GM18507 (cell line): Measurements from ENCODE around the gene HOXD3.

Source experiments
- DNase-seq: peaks from one replicate; pipeline ENCODE4 v3.0.0; 2011; ENCODE audit warnings: low read depth; ENCODE audit not compliant: insufficient read length; ENCODE audit errors: extremely low spot score
- FAIRE-seq: peaks from 2 replicates; lab custom pipeline; 2011; peaks lifted over from hg19 to GRCh38; lab: Jason Lieb, UNC

The HOXD3 gene

GRCh38 chr2:176130957-176131847, 25.9 kb upstream of the HOXD3 start:
- DNase-seq, result no peak
- no peak for FAIRE-seq

GRCh38 chr2:176131848-176132158, 25.3 kb upstream of the HOXD3 start:
- DNase-seq (no peak), FAIRE-seq (no peak)

DNA sequence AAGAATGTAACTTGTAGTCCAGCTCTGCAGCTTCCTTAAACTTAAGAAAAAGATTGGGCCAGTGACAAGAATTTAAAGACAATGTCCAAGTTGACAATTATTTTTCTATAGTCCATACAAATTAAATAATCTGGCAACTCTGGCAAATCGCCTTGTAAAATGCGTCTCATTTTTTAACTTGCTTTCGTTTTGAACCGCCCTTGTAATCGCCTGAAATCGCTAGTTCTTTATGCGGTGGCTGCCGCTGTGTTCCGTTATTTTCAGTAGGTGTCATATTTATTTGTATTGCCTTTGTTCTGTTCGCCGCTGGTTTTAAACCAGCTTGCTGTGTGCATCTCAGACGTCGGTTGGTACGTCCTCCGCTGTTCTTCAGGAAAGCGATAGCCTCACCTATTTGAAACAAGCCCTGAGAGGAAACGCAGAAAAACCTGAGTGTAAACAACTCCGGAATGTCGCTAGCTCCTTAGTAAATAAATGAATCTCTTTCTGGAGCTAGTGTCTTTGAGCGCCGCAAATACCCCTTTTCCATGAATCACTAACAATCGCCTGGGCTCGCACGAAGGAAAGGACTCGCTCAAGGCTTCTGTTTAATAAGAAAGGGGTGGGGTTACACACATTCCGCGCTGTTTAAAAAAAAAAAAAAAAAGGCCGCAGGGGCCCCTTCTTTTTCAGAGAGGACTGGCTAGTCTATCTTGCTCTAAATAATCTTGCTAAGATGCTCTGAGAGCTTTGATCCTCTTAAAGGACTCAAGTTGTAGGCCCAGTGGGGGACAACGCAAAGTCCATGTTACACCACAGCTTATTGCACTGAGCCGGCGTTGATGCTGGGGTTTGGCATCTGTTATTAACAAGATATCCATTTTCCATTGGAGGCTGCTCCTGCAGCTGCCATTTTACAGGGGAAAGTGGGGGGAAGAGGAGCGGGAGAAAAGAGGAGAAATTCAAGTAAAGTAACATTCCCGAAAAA, 24.6 kb upstream of the HOXD3 start:
- FAIRE-seq (peak; percentile 36), DNase-seq (no peak)

DNA sequence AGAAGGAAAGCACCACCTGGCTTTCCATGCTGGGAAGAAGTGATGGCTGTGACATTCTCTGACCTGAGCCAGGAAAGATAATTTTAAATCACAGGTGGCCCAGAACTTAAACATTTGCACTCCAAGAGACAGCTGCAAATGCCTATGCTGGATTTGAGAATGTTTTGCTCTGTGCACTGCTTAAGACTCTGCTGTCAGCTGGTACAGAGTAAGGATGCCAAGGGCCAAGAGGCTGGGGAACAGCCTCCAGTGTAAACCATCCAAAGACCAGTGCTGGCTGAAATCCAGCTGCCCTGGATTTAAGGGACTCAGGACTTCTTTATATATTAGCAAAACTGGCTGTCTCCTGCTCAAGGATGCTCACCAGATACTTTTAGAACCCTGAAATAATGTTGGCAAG, 23.7 kb upstream of the HOXD3 start:
- DNase-seq (no peak), FAIRE-seq (no peak)

GRCh38 chr2:176134035-176134434, 23.1 kb upstream of the HOXD3 start:
- FAIRE-seq (no peak), DNase-seq (no peak)

DNA sequence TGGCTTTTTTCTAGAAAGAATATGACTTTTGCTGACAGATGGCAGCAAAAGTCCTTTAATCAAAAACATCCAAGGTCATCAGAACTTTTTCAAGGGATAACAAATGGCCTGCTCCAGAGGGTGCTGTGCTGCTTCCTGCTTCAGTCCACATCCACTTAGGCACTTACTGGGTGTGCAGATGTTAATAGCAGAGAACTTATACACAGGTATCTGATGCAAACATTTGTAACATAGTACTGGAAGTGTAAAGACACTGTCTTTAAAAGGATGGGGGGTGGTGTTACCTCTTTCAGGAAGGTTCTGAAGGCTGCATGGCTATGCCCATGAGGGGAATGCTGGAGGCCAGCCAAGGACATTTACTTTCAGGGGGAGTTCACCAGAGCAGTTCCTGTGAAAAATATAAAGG, 22.1 kb upstream of the HOXD3 start:
- DNase-seq (no peak), FAIRE-seq (no peak)

- DNase-seq, result no peak
- FAIRE-seq, result no peak
These were observed 20.5 kb upstream of the HOXD3 start for GRCh38 chr2:176136374-176137251.

DNA sequence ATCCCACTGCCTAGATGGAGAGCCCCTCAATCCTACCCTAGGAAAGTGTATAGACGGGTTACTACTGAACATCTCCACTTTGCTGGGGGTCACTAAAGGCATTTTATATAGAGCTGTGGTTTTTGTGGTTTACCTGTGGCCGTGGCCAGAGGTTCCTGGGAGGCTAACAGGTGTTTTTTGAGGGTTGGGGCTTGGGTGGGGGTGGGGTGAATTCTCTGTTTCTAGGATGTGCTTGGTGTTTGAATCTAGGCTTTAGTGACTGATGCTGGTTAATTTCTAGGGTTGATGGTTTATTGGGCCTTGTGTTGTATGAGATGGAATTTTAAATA, 19.9 kb upstream of the HOXD3 start:
- FAIRE-seq (no peak), DNase-seq (no peak)

DNA sequence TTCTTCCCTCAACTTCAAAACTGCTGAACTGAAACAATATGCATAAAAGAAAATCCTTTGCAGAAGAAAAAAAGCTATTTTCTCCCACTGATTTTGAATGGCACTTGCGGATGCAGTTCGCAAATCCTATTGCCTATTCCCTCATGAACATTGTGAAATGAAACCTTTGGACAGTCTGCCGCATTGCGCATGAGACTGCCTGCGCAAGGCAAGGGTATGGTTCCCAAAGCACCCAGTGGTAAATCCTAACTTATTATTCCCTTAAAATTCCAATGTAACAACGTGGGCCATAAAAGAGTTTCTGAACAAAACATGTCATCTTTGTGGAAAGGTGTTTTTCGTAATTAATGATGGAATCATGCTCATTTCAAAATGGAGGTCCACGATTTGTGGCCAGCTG, 19.2 kb upstream of the HOXD3 start:
- FAIRE-seq (no peak), DNase-seq (no peak)

GRCh38 chr2:176138526-176138922, 18.6 kb upstream of the HOXD3 start:
- no peak for DNase-seq

DNA sequence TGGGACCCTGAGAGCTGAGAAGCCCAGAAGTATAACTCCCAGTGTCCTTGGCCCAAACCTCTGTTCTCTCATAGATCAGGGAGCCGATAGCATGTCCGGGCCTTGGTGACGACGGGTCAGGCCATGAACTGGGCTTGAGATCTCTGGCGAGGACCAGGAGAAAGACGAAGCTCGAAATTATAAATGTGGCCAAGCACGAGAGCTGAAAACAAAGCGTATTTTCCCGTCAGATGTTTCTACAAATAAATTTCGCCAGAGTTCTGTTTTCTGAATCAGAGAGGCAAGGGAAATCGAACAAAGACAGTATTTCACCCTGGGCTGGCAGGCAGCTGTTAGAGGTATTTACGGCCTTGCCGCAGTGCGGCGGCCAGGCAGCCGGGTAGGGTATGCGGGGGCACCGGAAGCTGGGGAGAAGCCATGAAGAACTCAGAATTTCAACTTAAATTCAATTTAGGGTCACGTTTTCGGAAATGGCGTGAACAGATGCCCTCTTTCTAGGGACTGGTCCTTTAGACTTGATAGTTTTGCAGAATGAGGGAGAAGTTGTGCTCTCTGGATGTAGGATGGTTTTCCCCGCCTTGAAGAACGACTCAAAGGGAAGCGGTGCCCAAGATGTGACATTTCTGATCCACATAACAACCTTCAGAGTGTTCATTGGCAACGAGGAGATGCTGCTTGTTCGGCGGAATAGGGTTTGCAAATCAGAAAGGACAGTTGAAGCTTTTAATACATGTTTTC, 18.0 kb upstream of the HOXD3 start:
- FAIRE-seq (no peak), DNase-seq (no peak)

More at GRCh38 chr2:176138526-176138922, 18.6 kb upstream of the HOXD3 start:
- no peak for FAIRE-seq

GRCh38 chr2:176139661-176140512, 17.2 kb upstream of the HOXD3 start:
- FAIRE-seq (no peak), DNase-seq (no peak)

GRCh38 chr2:176140513-176141317, 16.4 kb upstream of the HOXD3 start:
- DNase-seq (peak; percentile 77), FAIRE-seq (peak; percentile 70)

- FAIRE-seq, result no peak
These were observed 14.8 kb upstream of the HOXD3 start for GRCh38 chr2:176142281-176142680.

DNA sequence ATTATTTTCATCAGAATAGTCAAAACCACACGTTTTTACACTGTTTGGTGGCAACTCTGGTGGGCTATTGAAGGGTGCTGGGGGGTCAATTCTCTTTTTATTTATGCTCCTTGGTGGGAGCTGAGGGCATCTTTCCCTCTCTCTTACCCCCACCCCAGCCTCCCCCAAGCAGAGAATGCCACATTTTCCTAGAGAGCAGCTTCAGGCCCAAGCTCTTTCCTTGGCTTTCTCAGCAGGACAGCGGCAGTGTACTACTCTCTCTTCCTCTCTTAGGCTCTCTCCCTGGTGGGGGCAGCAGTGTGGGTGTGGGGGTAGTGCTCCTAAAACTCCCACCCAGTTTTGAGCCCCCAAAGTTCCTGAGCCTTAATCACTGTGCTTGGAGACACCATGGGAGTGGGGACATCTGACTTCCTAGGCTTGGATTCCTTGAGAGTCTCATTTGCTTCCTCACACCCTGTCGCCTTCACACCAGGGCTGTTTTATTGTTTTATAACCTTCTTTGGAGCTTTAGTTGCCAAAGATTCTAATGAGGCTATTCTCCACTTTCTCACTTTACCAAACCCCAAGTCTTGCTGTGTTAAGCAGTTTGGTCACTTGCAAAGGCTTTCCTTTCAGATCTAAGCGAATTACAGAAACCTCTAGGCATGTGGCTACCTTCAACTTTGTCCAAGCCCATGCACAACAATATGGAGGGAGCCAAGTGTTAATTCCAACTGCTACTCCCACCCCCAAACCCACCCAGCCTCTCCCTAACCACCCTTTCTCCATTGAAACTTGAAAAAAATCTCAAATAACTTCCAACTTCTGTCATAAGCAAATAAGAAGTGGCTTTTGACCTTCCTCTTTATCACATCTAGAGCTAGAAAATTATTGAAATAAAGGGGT, 11.8 kb upstream of the HOXD3 start:
- DNase-seq, result no peak
- FAIRE-seq, result no peak

More at GRCh38 chr2:176142281-176142680, 14.8 kb upstream of the HOXD3 start:
- DNase-seq, result no peak

DNA sequence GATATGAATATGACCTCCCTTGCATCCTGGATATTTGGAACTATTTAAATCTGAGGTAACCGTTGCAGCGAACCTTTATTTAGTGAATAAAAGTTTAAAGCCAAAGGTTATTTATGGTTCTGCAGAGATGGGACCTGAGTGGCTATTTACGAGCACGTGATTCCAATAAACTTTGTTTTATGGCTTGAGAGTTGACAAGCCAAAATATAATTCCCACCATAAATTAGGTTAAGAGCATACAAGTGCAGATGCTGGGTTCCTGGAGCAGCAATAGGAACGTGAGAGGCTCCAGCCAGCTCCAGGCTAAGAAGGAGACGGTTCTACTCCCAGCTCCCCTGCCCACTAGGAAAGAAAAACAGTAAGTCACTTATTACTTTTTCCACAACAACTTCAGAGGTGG, 11.0 kb upstream of the HOXD3 start:
- no peak for DNase-seq
- FAIRE-seq, result no peak
